ENCODE data around the gene ORMDL1.

- no peak for TF ChIP-seq POLR2AphosphoS5 (IDR thresholded peaks at IDR 0.05; ENCODE audit: borderline replicate concordance, low read depth, low read length)
- TF ChIP-seq EZH2 (IDR thresholded peaks at IDR 0.05) = no peak
- TF ChIP-seq FOXP2 (optimal IDR thresholded peaks at IDR 0.05; ENCODE audit: control extremely low read depth, extremely low read length, insufficient read depth) = no peak
These were observed 19.3 kb upstream of the ORMDL1 start for GRCh38 chr2:189803431-189803830.

All from SK-N-MC (cell line).